Activated CD4-positive, alpha-beta memory T cell treated with anti-CD3 and anti-CD28 coated beads, Interleukin-2, amount 10 ng/mL, durations not matched to agents 7 days and 5 days (primary cell): Measurements from ENCODE around the gene HMGCLL1. TPM values are rescaled to one million over a fixed set of nuclear protein-coding genes. Genes with fewer than 3 reads are reported as not detected.

Experiments used
- CTCF ChIA-PET: fragments of 350-600 bp; sonication (Branson Sonifier 250); formaldehyde crosslinking; loops from one replicate; lab custom pipeline; 2021; ENCODE audit warnings: antibody characterized with exemption, inconsistent platforms; lab: Charles Lee
- POLR2A ChIA-PET: fragments of 350-600 bp; sonication (Branson Sonifier 250); formaldehyde crosslinking; loops from one replicate; lab custom pipeline; 2021; ENCODE audit warnings: antibody characterized with exemption; lab: Charles Lee
- DNase-seq: peaks from one replicate; pipeline ENCODE4 v3.0.0-alpha.2; 2020
- H3K27ac Mint-ChIP-seq: one replicate; pipeline ENCODE4 v1.8.0; 2021; ENCODE audit warnings: mild to moderate bottlenecking, mixed read lengths
- H3K27me3 Mint-ChIP-seq: one replicate; pipeline ENCODE4 v1.8.0; 2021; ENCODE audit warnings: mixed read lengths
- H3K36me3 Mint-ChIP-seq: one replicate; pipeline ENCODE4 v1.8.0; 2021; ENCODE audit warnings: low read depth, mixed read lengths
- H3K4me1 Mint-ChIP-seq: one replicate; pipeline ENCODE4 v1.8.0; 2021; ENCODE audit warnings: mixed read lengths
- H3K4me3 Mint-ChIP-seq: one replicate; pipeline ENCODE4 v1.8.0; 2021; ENCODE audit warnings: mild to moderate bottlenecking, mixed read lengths
- H3K9me3 Mint-ChIP-seq: one replicate; pipeline ENCODE4 v1.8.0; 2021; ENCODE audit warnings: mixed read lengths
- total RNA-seq, 2 experiments: library from RNA; stranded (reverse); gene quantifications; one replicate each; pipeline ENCODE4 v1.2.3, GENCODE V29; 2021

Gene HMGCLL1
- not detected for total RNA-seq

DNA sequence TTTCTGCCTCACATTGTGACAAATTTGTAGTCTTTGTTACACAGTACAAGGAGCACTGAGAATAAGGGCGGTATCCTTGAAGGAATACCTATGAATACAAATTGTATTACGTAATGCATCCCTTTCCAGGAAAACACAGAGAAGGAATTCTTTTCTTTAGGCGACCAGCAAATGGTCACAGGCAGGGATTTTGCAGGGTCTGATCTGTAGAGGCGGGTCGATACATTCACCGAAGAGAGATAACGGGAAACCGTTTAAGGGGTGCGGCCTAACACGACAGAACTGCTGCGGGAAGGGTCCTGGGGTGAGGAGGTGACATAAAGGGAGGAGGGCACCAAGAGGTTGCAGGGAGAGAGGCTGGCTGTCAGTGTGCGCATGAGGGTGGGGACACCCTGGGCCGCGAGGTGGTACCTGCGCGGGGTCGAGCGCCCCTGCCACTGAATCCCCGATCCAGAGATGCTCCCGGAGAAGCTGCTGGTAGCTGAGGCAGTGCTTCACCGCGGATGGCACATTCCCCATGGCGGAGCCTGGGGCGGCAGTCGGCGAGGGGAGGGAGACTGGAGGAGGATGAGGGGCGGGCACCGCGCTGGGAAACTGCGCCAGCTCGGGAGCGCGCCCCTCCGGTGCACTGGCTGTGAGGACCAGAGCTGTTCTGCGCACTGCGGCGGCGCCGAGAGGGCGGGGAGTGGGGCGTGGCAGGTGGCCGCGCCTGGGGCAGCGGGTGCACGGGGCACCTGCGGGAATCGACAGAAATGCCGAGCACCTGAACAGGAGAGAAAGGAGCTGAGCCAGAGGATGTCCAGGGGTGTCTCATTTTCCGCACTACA, at the start of gene HMGCLL1:
Gene HMGCLL1 (minus strand): TSS at position 656 of the 827 bp plus-strand sequence. CDS start 137 bp downstream, at position 519.
- Mint-ChIP-seq H3K4me1 (no peaks in the 10 kb centered on the region), H3K27ac (no peak within 1 kb of the TSS), H3K9me3 (no peaks in the 10 kb centered on the region), H3K36me3 (no peaks in the 10 kb centered on the region), H3K4me3 (no peak within 1 kb of the TSS), H3K27me3 (no peaks in the 10 kb centered on the region)
- CTCF ChIA-PET, result no interaction called here
- DNase-seq, result no peak
- POLR2A ChIA-PET, result no interaction called here

DNA sequence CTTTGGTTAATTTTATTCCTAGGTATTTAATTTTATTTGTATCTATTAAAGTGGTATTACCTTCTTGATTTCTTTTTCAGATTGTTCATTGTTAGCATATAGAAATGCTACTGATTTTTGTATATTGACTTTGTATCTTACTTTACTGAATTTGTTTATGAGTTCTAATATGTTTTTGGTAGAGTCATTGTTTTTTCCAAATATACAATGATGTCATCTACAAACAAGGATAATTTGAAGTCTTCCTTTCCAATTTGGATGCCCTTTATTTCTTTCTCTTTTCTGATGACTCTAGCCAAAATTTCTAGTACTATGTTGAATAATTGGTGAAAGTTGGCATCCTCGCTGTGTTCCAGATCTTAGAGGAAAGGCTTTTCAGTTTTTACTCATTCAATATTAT, 43.0 kb upstream of the HMGCLL1 start:
- POLR2A ChIA-PET, result no interaction called here
- Mint-ChIP-seq H3K36me3 (no peaks in the 10 kb centered on the region), H3K4me3 (no peak overlapping the region), H3K4me1 (no peaks in the 10 kb centered on the region), H3K27ac (no peak overlapping the region), H3K9me3 (peaks cover 6% of the 10 kb centered on the region), H3K27me3 (no peaks in the 10 kb centered on the region)
- CTCF ChIA-PET, result no interaction called here
- no peak for DNase-seq

DNA sequence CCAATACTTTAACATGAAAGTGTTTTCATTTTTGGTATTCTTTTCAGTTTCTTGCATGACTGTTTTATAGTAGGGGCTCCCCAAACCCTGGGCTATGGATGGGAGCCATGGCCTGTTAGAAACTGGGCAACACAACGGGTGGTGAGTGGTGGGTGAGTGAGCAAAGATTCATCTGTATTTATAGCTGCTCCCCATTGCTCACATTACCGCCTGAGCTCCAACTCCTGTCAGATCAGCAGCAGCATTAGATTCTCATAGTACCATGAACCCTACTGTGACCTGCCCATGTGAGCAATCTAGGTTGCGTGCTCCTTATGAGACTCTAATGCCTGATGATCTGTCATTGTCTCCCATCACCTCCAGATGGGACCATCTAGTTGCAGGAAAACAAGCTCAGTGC, 42.3 kb upstream of the HMGCLL1 start:
- Mint-ChIP-seq H3K36me3 (no peaks in the 10 kb centered on the region), H3K4me3 (no peak overlapping the region), H3K27me3 (no peaks in the 10 kb centered on the region), H3K27ac (no peak overlapping the region), H3K9me3 (peaks cover 3% of the 10 kb centered on the region), H3K4me1 (no peaks in the 10 kb centered on the region)
- POLR2A ChIA-PET, result no interaction called here
- CTCF ChIA-PET, result no interaction called here
- DNase-seq, result no peak

DNA sequence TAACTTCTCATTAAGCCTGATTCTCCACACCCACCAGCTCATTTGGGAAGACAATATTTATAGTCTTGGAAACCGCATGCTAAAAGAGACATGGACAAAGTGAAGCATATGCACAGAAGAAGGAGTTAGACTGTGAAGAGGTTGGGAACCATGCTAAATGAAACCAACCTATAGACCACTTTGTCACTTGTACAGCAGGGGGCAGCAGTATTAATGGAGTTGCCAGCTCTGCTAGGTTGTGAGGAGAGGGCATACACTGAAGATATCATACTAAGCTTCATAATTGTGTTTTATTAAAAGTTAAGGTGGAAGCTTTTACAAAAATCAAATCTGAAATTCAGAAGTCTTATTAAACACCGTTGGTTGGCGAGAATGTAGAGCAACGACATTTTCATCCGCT, 38.3 kb upstream of the HMGCLL1 start:
- CTCF ChIA-PET, result no interaction called here

DNA sequence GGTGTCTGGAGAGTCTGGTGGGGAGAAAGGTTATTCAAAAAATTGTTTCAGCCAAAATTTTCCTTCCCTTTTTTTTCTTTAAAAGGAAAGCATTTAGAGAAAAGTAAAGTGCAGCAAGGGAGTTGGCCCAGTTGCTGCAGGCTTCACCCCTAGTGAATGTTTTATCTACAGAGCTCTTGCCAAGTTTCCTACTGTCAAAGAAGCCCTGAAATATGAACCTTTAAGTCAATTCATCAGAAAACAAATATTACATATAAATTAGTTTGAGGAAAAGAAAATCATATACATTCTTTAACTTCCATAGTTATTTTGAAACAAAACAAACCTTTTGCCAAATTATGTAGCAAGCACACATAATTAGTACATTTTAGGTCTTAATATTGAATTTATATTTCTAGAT, 25.0 kb upstream of the HMGCLL1 start:
- no peak overlapping the region for H3K27ac Mint-ChIP-seq
- DNase-seq, result no peak
- H3K4me3 Mint-ChIP-seq, result no peak overlapping the region
- ChIA-PET POLR2A (no interaction called here), CTCF (no interaction called here)
- H3K9me3 Mint-ChIP-seq, result peaks cover 5% of the 10 kb centered on the region
- no peaks in the 10 kb centered on the region for H3K27me3 Mint-ChIP-seq
- H3K36me3 Mint-ChIP-seq, result no peaks in the 10 kb centered on the region
- no peaks in the 10 kb centered on the region for H3K4me1 Mint-ChIP-seq

More for the DNA sequence above, 38.3 kb upstream of the HMGCLL1 start:
- H3K9me3 Mint-ChIP-seq, result peaks cover 11% of the 10 kb centered on the region
- no peaks in the 10 kb centered on the region for H3K36me3 Mint-ChIP-seq
- H3K4me1 Mint-ChIP-seq, result no peaks in the 10 kb centered on the region
- POLR2A ChIA-PET, result no interaction called here
- H3K27me3 Mint-ChIP-seq, result no peaks in the 10 kb centered on the region
- no peak overlapping the region for H3K4me3 Mint-ChIP-seq
- no peak for DNase-seq
- H3K27ac Mint-ChIP-seq, result no peak overlapping the region

DNA sequence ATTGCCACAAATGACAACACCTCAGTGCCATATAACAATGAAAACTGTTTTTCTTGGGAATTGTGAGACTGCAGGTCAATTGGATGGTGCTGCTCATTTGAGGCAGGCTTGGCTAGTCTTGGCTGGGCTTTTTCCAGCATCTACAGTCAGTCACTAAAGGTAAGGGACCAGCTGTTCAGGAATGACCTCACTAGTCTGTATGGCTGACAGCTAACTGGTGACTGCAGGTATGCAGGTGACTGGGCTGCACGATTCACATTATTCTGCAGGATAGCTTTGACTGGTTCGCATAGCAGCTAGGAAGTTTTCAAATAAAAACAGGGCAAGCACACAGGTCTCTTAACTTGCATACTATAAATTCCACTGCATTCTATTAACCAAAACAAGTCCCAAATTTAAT, 22.1 kb upstream of the HMGCLL1 start:
- H3K27ac Mint-ChIP-seq, result no peak overlapping the region
- H3K4me1 Mint-ChIP-seq, result no peaks in the 10 kb centered on the region
- H3K4me3 Mint-ChIP-seq, result no peak overlapping the region
- no peaks in the 10 kb centered on the region for H3K27me3 Mint-ChIP-seq
- ChIA-PET CTCF (no interaction called here), POLR2A (no interaction called here)
- no peaks in the 10 kb centered on the region for H3K36me3 Mint-ChIP-seq
- DNase-seq, result no peak
- H3K9me3 Mint-ChIP-seq, result peaks cover 5% of the 10 kb centered on the region

DNA sequence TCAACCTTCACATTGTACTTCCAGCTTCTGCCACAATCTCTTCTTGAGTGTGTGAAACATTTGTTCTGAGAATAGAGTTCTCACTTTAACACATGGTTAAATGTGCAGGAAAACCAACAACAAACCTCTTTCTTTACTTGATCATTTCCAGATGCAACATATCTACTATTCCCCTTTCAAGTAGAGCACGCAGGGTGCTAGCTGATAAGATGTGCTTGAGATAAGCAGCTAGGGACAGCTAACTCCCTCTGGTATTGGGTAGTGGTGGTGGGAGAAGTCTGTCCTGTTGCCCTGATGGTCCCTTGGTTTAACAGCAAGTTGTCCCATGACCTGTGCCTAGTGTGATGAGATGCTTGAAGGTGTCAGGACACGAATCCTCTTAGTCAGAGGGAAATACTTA, 15.4 kb upstream of the HMGCLL1 start:
- CTCF ChIA-PET, result no interaction called here
- peaks cover 8% of the 10 kb centered on the region for H3K9me3 Mint-ChIP-seq
- POLR2A ChIA-PET, result no interaction called here
- no peaks in the 10 kb centered on the region for H3K36me3 Mint-ChIP-seq
- H3K27me3 Mint-ChIP-seq, result no peaks in the 10 kb centered on the region
- no peaks in the 10 kb centered on the region for H3K4me1 Mint-ChIP-seq
- no peak for DNase-seq
- H3K27ac Mint-ChIP-seq, result no peak overlapping the region
- H3K4me3 Mint-ChIP-seq, result no peak overlapping the region

DNA sequence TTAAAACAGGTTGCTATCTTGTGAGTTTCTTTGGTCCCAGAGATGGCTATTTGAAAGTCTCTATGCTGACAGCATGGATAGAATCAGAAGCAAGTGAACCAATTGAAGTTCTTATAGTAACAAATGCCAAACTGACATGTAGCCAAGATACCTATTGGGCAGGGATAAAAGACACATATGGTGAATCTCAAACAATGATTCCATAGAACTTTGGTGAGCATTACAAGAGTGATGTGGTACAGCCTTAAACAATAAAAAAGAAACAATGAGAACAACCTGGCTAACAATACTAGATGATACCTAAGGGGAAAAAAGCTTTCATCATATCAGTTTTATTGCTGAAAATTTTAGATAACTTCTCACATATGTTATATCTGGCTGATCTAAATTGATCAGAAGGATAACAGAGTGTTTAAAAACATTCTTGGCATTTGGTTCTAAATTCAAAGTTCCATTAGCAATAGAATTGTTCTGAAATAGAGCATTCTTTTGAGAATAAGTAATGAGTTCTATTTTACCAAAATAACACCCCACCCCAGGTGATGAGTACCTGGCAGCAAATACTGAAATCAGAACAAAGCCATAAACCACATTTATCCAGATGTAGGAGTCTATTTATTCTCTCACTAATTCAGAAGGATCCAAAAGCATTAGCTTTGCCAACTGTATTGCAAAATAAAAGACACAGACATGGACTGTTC, 5.8 kb upstream of the HMGCLL1 start:
- no peak overlapping the region for H3K4me3 Mint-ChIP-seq
- CTCF ChIA-PET, result no interaction called here
- no peaks in the 10 kb centered on the region for H3K36me3 Mint-ChIP-seq

DNA sequence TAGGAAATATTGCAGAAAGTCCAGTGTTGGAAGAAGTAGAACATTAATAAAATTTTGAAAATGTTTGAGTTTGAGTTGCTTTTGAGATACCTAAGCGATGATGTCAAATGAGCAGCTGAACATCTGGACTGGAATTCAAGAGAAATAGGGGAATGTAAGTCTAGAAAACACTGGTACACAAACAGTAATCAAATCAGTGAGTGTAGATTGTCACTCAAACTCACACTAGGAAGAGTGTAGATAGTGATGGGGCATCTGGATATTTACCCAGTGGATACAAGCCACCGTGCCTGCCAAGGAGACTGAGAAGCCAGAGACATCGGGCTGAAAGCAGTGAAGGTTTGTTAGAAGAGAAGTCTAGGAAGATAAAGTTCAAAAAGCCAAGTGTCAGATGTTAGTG, 2.2 kb downstream of the HMGCLL1 start:
- DNase-seq, result no peak
- ChIA-PET POLR2A (no interaction called here), CTCF (no interaction called here)
- Mint-ChIP-seq H3K27me3 (no peaks in the 10 kb centered on the region), H3K27ac (no peak overlapping the region), H3K4me3 (no peak overlapping the region), H3K36me3 (no peaks in the 10 kb centered on the region), H3K9me3 (no peaks in the 10 kb centered on the region), H3K4me1 (no peaks in the 10 kb centered on the region)

More for the DNA sequence above, 5.8 kb upstream of the HMGCLL1 start:
- no peak overlapping the region for H3K27ac Mint-ChIP-seq
- no peak for DNase-seq
- no peaks in the 10 kb centered on the region for H3K4me1 Mint-ChIP-seq
- POLR2A ChIA-PET, result no interaction called here
- no peaks in the 10 kb centered on the region for H3K27me3 Mint-ChIP-seq
- H3K9me3 Mint-ChIP-seq, result peaks cover 4% of the 10 kb centered on the region

DNA sequence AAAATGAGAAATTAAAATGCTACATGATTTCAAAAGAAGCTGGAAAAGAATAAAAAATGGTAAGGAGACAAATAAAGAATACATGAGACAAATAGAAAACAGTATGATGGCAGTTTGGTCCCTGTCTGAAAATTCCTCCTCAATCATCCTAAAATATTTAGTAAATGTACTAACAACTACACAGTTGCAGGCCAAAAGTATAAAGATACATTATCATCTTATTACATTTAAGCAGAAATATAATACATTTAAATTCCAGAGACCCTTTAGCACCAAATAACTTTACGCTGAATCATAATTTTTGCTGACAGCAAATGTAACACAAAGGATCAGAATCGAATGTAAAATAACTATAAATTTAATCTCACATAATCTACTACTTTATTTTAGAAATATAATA, 4.4 kb downstream of the HMGCLL1 start:
- no peak for DNase-seq
- H3K27ac Mint-ChIP-seq, result no peak overlapping the region
- H3K27me3 Mint-ChIP-seq, result no peaks in the 10 kb centered on the region
- no peak overlapping the region for H3K4me3 Mint-ChIP-seq
- ChIA-PET POLR2A (no interaction called here), CTCF (no interaction called here)
- H3K36me3 Mint-ChIP-seq, result no peaks in the 10 kb centered on the region
- no peaks in the 10 kb centered on the region for H3K4me1 Mint-ChIP-seq
- no peaks in the 10 kb centered on the region for H3K9me3 Mint-ChIP-seq

DNA sequence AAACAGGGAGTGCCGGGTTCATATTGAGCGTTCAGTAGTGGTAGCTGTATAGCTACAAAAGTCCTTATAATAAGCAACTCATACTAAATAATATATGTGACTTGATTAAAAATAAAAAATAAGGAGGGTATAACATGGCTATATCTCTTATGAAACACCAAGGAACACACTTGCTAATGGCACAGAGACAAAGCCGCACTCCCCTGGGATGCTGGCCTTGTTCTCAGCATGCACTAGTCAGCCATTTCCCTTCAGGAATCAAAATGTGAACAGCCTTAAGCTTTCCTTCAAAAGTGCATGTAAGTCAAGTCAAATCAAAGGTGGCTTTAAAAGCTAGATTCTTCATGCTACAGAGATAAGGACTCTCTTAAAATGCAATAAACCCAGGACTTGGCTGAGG, 9.4 kb downstream of the HMGCLL1 start:
- ChIA-PET CTCF (no interaction called here), POLR2A (no interaction called here)
- H3K4me1 Mint-ChIP-seq, result no peaks in the 10 kb centered on the region

DNA sequence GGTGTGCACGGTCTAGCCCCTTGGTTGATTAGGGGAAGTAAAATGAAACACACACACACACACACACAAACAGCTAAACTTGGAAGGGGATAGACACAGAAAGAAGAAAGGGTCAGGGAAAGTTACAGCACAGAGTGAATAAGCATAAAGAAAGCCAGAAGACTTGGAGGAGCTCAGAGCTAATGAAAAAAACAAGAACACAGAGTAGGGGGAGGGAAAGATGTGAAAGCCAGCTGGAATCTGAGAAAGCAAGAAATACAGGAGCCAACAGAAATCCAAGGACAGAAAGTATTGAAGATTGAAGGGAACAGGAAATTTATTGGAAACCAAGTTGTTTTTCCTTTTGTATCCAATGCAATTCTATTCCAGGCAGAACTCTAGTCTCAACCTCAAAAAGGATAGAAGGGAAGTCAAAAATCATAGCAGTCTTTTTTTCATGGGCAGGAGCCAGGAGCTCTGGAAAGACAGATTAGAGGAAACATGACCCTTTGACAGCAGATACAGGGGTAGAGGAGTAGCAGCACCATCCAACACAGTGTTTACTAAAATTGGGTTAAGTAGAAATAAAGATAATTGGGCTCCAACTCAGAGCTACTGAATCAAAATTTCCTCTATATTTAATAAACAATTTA, 10.1 kb downstream of the HMGCLL1 start:
- POLR2A ChIA-PET, result no interaction called here
- CTCF ChIA-PET, result no interaction called here
- DNase-seq, result no peak
- no peaks in the 10 kb centered on the region for H3K36me3 Mint-ChIP-seq
- no peak overlapping the region for H3K4me3 Mint-ChIP-seq
- H3K27ac Mint-ChIP-seq, result no peak overlapping the region
- H3K27me3 Mint-ChIP-seq, result no peaks in the 10 kb centered on the region
- H3K4me1 Mint-ChIP-seq, result no peaks in the 10 kb centered on the region
- H3K9me3 Mint-ChIP-seq, result peaks cover 1% of the 10 kb centered on the region

More for the DNA sequence above, 9.4 kb downstream of the HMGCLL1 start:
- no peak overlapping the region for H3K4me3 Mint-ChIP-seq
- H3K36me3 Mint-ChIP-seq, result no peaks in the 10 kb centered on the region
- no peaks in the 10 kb centered on the region for H3K9me3 Mint-ChIP-seq
- no peak overlapping the region for H3K27ac Mint-ChIP-seq
- DNase-seq, result no peak
- no peaks in the 10 kb centered on the region for H3K27me3 Mint-ChIP-seq

DNA sequence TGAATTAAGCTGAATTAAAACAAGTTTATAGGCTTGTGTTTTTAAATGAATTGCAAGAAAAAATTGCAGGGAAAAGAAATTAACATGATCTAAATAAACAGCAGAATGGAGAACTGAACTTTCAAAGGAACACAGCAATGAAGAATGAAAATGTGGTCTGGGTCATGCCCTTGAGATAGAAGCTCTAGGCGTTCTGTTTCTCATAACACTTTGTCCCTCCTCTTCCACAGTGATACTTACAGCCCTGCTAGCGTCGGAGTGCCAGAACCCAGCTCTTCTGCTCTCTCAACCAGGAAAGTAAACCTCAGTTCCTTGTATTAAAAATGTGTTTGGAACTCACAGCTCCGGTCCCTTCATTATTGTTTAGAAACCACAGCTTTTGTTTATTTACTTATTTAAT, 11.4 kb downstream of the HMGCLL1 start:
- DNase-seq, result no peak
- no peaks in the 10 kb centered on the region for H3K36me3 Mint-ChIP-seq
- POLR2A ChIA-PET, result no interaction called here
- no peak overlapping the region for H3K27ac Mint-ChIP-seq
- peaks cover 1% of the 10 kb centered on the region for H3K9me3 Mint-ChIP-seq
- no peak overlapping the region for H3K4me3 Mint-ChIP-seq
- CTCF ChIA-PET, result no interaction called here
- H3K27me3 Mint-ChIP-seq, result no peaks in the 10 kb centered on the region
- no peaks in the 10 kb centered on the region for H3K4me1 Mint-ChIP-seq
